Activated CD8-positive, alpha-beta memory T cell treated with anti-CD3 and anti-CD28 coated beads, Interleukin-2, amount 10 ng/mL, durations not matched to agents 7 days and 5 days (primary cell): Measurements from ENCODE around the gene SFRP5. TPM values are rescaled to one million over a fixed set of nuclear protein-coding genes. Genes with fewer than 3 reads are reported as not detected.
A peak's percentile ranks its signal among the peaks of the same experiment; 100 is the strongest.

Experiments
- ATAC-seq: fragments of 150-1000 bp; cut with Tn5 transposase; one replicate; pipeline ENCODE4 v1.10.0; 2021; ENCODE audit warnings: moderate library complexity
- CTCF ChIA-PET: fragments of 350-600 bp; sonication (Branson Sonifier 250); formaldehyde crosslinking; loops from one replicate; lab custom pipeline; 2021; ENCODE audit warnings: antibody characterized with exemption; lab: Charles Lee
- DNase-seq: peaks from one replicate; pipeline ENCODE4 v3.0.0-alpha.2; 2020
- H3K27ac Mint-ChIP-seq: one replicate; pipeline ENCODE4 v1.8.0; 2021; ENCODE audit warnings: mild to moderate bottlenecking, mixed read lengths
- H3K27me3 Mint-ChIP-seq: one replicate; pipeline ENCODE4 v1.8.0; 2021; ENCODE audit warnings: mixed read lengths
- H3K36me3 Mint-ChIP-seq: one replicate; pipeline ENCODE4 v1.8.0; 2021; ENCODE audit warnings: mild to moderate bottlenecking, mixed read lengths
- H3K4me1 Mint-ChIP-seq: one replicate; pipeline ENCODE4 v1.8.0; 2021; ENCODE audit warnings: mixed read lengths
- H3K4me3 Mint-ChIP-seq: one replicate; pipeline ENCODE4 v1.8.0; 2021; ENCODE audit warnings: mild to moderate bottlenecking, moderate library complexity, mixed read lengths
- H3K9me3 Mint-ChIP-seq: one replicate; pipeline ENCODE4 v1.8.0; 2022; ENCODE audit warnings: low read depth, mixed read lengths
- total RNA-seq, 2 experiments: library from RNA; stranded (reverse); gene quantifications; one replicate each; pipeline ENCODE4 v1.2.3, GENCODE V29; 2021

Gene SFRP5
- total RNA-seq, 2 experiments from 2014 or later: not detected

DNA sequence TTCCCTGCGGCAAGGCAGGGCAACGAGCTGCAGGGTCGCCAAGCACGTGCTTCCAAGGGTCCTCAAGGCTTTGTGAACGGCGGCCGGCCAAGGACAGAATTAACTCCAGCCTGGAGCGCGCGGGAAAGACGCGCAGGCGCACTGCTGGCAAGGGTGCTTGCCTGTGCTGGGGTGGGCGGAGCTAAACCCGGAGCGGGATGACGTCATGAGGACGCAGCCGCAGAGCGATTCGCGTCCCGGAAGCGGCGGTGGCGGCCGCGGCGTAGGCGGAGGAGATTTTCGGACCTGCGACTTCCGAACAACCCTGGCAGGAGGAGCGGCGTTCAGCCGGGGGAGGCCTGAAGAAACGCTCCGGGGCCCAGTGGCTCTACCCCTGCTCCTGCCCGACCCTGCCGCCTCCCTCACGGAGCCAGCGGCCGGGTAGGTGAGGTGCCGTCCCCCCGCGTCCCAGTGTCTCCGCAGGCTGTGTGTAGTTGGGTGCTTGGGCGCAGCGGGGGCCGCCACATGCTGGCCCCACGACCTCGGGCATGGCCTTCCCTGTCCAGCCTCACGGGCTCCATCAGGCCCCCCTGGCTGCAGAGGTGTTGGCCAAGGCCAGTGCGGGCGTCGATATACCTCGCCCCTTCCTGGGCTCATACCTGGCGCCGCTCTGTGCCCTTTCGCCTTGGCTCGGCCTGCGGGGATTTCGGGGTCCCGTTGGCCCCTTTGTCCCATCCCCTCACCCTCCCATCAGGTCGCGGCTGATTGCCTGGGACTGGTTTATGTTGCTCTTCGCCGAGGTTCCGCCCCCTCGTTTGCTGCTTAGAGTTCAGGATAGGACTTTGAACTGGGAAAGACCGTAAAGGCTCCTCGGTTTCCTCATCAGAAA is 34.7 kb downstream of the SFRP5 start, which contains the start of gene ZFYVE27:
ZFYVE27 (plus strand) TSS at position 227 of the 868 bp plus-strand sequence. CDS start 1,350 bp downstream, outside the sequence.
- H3K27ac Mint-ChIP-seq: peak within 1 kb of the TSS; percentile 89
- CTCF ChIA-PET: interaction anchor here (0.8 to 15.6 kb wide), 17 partner anchors 10 to 313 kb away, joined by 3 to 355 read pairs (median 5); partner anchors contain the start of genes ANKRD2, AVPI1, GOLGA7B and MARVELD1
- DNase-seq (peak; percentile 97), ATAC-seq (peak; percentile 89)
- peaks cover 36% of the 10 kb centered on the region for H3K4me1 Mint-ChIP-seq
- H3K4me3 Mint-ChIP-seq: peak within 1 kb of the TSS; percentile 86
- no peaks in the 10 kb centered on the region for H3K9me3 Mint-ChIP-seq
- H3K36me3 Mint-ChIP-seq: peaks cover 22% of the 10 kb centered on the region
- H3K27me3 Mint-ChIP-seq: peaks cover 4% of the 10 kb centered on the region

- ATAC-seq (peak; percentile 15), DNase-seq (no peak)
- peak overlapping the region; percentile 89 for H3K27ac Mint-ChIP-seq
- H3K27me3 Mint-ChIP-seq: peaks cover 4% of the 10 kb centered on the region
- H3K4me1 Mint-ChIP-seq: peaks cover 35% of the 10 kb centered on the region
- CTCF ChIA-PET: interaction anchor here (0.8 to 15.6 kb wide), 17 partner anchors 11 to 314 kb away, joined by 3 to 355 read pairs (median 5); partner anchors contain the start of genes ANKRD2, AVPI1, GOLGA7B and MARVELD1
- no peaks in the 10 kb centered on the region for H3K9me3 Mint-ChIP-seq
- H3K4me3 Mint-ChIP-seq: peak overlapping the region; percentile 86
- peaks cover 20% of the 10 kb centered on the region for H3K36me3 Mint-ChIP-seq
These were observed 35.3 kb downstream of the SFRP5 start for GRCh38 chr10:97736403-97736901.

GRCh38 chr10:97734021-97734420 is 37.8 kb downstream of the SFRP5 start:
- no peak overlapping the region for H3K4me3 Mint-ChIP-seq
- CTCF ChIA-PET: interaction anchor here (0.8 to 15.6 kb wide), 5 partner anchors 14 to 56 kb away, joined by 3 to 355 read pairs (median 31); partner anchors contain the start of genes AVPI1 and MARVELD1
- no peak overlapping the region for H3K27ac Mint-ChIP-seq
- DNase-seq: no peak
- no peaks in the 10 kb centered on the region for H3K9me3 Mint-ChIP-seq
- ATAC-seq: no peak
- peaks cover 4% of the 10 kb centered on the region for H3K36me3 Mint-ChIP-seq
- peaks cover 6% of the 10 kb centered on the region for H3K27me3 Mint-ChIP-seq
- peaks cover 27% of the 10 kb centered on the region for H3K4me1 Mint-ChIP-seq

GRCh38 chr10:97733256-97733655 is 38.5 kb downstream of the SFRP5 start:
- H3K27me3 Mint-ChIP-seq: peaks cover 7% of the 10 kb centered on the region
- H3K27ac Mint-ChIP-seq: no peak overlapping the region
- peaks cover 24% of the 10 kb centered on the region for H3K4me1 Mint-ChIP-seq
- ATAC-seq: no peak
- H3K9me3 Mint-ChIP-seq: no peaks in the 10 kb centered on the region
- H3K4me3 Mint-ChIP-seq: no peak overlapping the region
- H3K36me3 Mint-ChIP-seq: peaks cover 4% of the 10 kb centered on the region
- no peak for DNase-seq
- CTCF ChIA-PET: interaction anchor here (0.6 to 15.6 kb wide), 8 partner anchors 8 to 161 kb away, joined by 3 to 355 read pairs (median 9); partner anchors contain the start of genes ANKRD2, AVPI1 and MARVELD1

DNA sequence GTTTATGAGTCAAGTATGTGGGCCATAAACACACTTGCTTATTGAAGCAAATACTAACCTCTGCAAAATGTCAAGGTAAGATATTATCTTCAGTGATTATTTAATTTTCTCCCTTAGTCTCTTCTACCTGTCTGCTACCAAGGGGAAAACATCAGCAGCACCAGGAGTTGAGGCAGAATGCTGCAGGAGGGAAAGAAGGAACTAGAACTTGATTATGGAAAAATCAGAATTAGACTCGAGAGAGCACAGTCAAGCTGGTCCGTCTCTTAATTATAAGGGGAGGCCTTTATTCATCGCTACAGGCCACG is 39.8 kb downstream of the SFRP5 start:
- ATAC-seq (no peak), DNase-seq (no peak)
- no peaks in the 10 kb centered on the region for H3K9me3 Mint-ChIP-seq
- peaks cover 15% of the 10 kb centered on the region for H3K4me1 Mint-ChIP-seq
- no peaks in the 10 kb centered on the region for H3K36me3 Mint-ChIP-seq
- H3K4me3 Mint-ChIP-seq: no peak overlapping the region
- CTCF ChIA-PET: interaction anchor here (1.0 to 15.6 kb wide), 6 partner anchors 15 to 160 kb away, joined by 5 to 355 read pairs (median 21); partner anchors contain the start of genes ANKRD2, AVPI1 and MARVELD1
- no peak overlapping the region for H3K27ac Mint-ChIP-seq
- peaks cover 7% of the 10 kb centered on the region for H3K27me3 Mint-ChIP-seq

DNA sequence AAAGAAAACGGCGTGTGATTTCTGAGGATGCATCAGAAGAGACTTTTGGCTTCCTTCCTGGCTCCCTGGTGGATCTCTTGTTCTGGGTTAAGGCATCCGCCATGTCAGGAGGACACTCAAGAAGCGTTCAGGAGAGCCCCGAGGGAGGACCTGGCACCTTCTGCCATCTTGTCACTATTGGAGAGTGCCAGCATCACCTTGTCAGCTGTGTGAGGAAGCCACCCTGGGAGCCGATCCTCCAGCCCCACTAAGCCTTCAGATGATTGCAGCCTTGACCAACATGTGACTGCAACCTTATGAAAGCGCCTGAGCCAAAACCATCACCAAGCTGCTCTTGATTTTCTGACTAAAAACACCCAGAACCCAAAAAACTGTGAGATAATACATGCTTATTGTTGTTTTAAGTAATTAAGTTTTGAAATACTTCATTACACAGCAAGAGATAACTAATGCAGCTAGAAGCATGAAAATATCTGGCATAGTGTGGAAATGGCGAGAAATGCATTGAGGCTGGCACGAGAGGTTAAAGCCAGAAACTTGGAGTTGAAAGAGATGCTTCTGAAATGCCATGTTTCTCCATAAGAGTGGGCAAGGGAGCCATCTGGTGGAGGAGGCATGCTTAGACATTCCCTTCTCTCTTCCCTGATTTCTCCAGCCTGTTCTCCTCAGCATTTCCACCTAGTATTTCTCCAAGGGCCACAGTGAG is 40.3 kb downstream of the SFRP5 start:
- ATAC-seq (peak; percentile 63), DNase-seq (peak; percentile 63)
- no peaks in the 10 kb centered on the region for H3K9me3 Mint-ChIP-seq
- H3K27me3 Mint-ChIP-seq: peaks cover 5% of the 10 kb centered on the region
- no peak overlapping the region for H3K4me3 Mint-ChIP-seq
- peaks cover 10% of the 10 kb centered on the region for H3K4me1 Mint-ChIP-seq
- CTCF ChIA-PET: interaction anchor here (1.0 to 15.6 kb wide), 6 partner anchors 15 to 54 kb away, joined by 4 to 355 read pairs (median 21); partner anchors contain the start of genes AVPI1 and MARVELD1
- no peak overlapping the region for H3K27ac Mint-ChIP-seq
- H3K36me3 Mint-ChIP-seq: no peaks in the 10 kb centered on the region

DNA sequence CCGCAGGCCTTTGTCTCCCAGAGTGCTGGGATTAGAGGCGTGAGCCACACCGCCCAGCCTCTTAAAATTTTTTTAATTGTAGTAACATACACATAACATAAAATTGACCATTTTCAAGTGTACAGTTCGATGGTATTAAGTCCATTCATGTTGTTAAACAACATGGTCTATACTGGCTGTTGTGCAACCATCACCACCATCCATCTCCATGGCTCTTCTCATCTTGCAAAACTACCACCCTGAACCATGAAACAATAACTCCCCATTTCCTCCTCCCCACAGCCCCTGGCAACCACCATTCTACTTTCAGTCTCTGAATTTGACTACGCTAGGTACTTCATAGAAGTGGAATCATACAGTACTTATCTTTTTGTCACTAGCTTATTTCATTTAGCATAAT is 42.8 kb downstream of the SFRP5 start:
- ATAC-seq (no peak), DNase-seq (no peak)
- Mint-ChIP-seq H3K4me3 (no peak overlapping the region), H3K9me3 (no peaks in the 10 kb centered on the region), H3K36me3 (no peaks in the 10 kb centered on the region), H3K27me3 (peaks cover 14% of the 10 kb centered on the region), H3K27ac (no peak overlapping the region), H3K4me1 (peaks cover 3% of the 10 kb centered on the region)
- CTCF ChIA-PET: interaction anchor here (6.0 to 15.6 kb wide), 2 partner anchors 21 to 51 kb away, joined by 31 to 355 read pairs; partner anchors contain the start of gene MARVELD1

DNA sequence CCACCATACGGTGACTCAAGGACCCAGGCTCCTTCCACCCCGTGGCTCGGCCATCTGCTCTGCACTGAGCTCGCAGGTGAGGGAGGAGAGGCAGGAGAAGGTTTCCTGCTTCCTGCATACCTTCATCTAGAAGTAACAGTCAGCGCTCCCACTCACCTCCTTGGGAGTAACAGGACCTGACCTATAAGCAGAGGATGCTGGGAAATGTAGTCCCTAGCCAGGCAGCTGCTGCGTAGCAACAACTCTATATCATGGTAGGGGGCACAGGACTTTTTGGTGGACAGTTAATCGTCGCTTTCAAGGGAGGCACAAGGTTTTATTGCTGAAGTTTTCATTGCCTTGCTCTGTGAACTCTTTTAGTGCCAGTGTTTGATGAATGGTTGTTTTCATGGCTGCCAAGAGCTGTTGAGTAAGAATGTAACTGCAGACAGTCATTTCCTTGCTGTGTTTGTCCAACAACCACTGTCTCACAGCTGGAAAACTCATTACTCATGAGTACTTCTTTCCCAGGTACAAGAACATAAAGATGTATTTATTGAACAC is 45.1 kb downstream of the SFRP5 start:
- ATAC-seq (no peak), DNase-seq (no peak)
- CTCF ChIA-PET: interaction anchor here (1.5 to 15.6 kb wide), 4 partner anchors 10 to 50 kb away, joined by 3 to 355 read pairs (median 6); partner anchors contain the start of genes MARVELD1 and ZFYVE27
- no peak overlapping the region for H3K4me3 Mint-ChIP-seq
- H3K36me3 Mint-ChIP-seq: no peaks in the 10 kb centered on the region
- H3K27ac Mint-ChIP-seq: no peak overlapping the region
- no peaks in the 10 kb centered on the region for H3K9me3 Mint-ChIP-seq
- H3K4me1 Mint-ChIP-seq: peaks cover 3% of the 10 kb centered on the region
- peaks cover 14% of the 10 kb centered on the region for H3K27me3 Mint-ChIP-seq

GRCh38 chr10:97724341-97724941 is 47.4 kb downstream of the SFRP5 start:
- no peak for DNase-seq
- H3K4me3 Mint-ChIP-seq: no peak overlapping the region
- H3K4me1 Mint-ChIP-seq: peaks cover 3% of the 10 kb centered on the region
- H3K9me3 Mint-ChIP-seq: no peaks in the 10 kb centered on the region
- H3K36me3 Mint-ChIP-seq: no peaks in the 10 kb centered on the region
- CTCF ChIA-PET: interaction anchor here (0.7 to 15.6 kb wide), 5 partner anchors 9 to 37 kb away, joined by 3 to 355 read pairs (median 8); partner anchors contain the start of genes AVPI1, MARVELD1 and ZFYVE27
- peaks cover 14% of the 10 kb centered on the region for H3K27me3 Mint-ChIP-seq
- ATAC-seq: no peak
- no peak overlapping the region for H3K27ac Mint-ChIP-seq

- Mint-ChIP-seq H3K4me1 (no peaks in the 10 kb centered on the region), H3K4me3 (no peak overlapping the region), H3K36me3 (no peaks in the 10 kb centered on the region), H3K9me3 (no peaks in the 10 kb centered on the region), H3K27me3 (peaks cover 11% of the 10 kb centered on the region), H3K27ac (no peak overlapping the region)
- ATAC-seq: no peak
- no peak for DNase-seq
- CTCF ChIA-PET: interaction anchor here (1.1 to 15.6 kb wide), 3 partner anchors 14 to 36 kb away, joined by 5 to 355 read pairs (median 6); partner anchors contain the start of genes AVPI1, MARVELD1 and ZFYVE27
These were observed 48.8 kb downstream of the SFRP5 start for GRCh38 chr10:97723001-97723400.

- CTCF ChIA-PET: interaction anchor here (15.6 kb wide), 1 partner anchor 14 kb away, joined by 355 read pairs; the partner anchor contains the start of gene MARVELD1
- H3K36me3 Mint-ChIP-seq: no peaks in the 10 kb centered on the region
- no peak for ATAC-seq
- H3K4me1 Mint-ChIP-seq: no peaks in the 10 kb centered on the region
- no peak overlapping the region for H3K27ac Mint-ChIP-seq
- H3K9me3 Mint-ChIP-seq: no peaks in the 10 kb centered on the region
- no peak for DNase-seq
- H3K27me3 Mint-ChIP-seq: peaks cover 11% of the 10 kb centered on the region
- H3K4me3 Mint-ChIP-seq: no peak overlapping the region
These were observed 49.7 kb downstream of the SFRP5 start for GRCh38 chr10:97721871-97722780.
